Measurements from ENCODE around the gene CCDC82.
A peak's percentile ranks its signal among the peaks of the same experiment; 100 is the strongest.
"Not testable (repeated sequence)": the region's sequence is repeated elsewhere in the genome, so short reads cannot be mapped to it uniquely, and the experiment has no call there.

CCDC82 gene
- total RNA-seq: 17.5 to 67.2 (median 37.8) reads per million in 17 experiments

GRCh38 chr11:96389720-96390487, at the start of gene CCDC82, which contains the start of gene JRKL:
Gene CCDC82, minus strand, starts transcription at chr11:96389912. Its CDS starts 5,165 bp downstream, at chr11:96384747.
Gene JRKL, plus strand, starts transcription at chr11:96390013. Its CDS starts 637 bp downstream, at chr11:96390650.
- DNase-seq: peak; percentile 95 to 97 (median 96)

- DNase-seq: not testable (repeated sequence)
Observed at GRCh38 chr11:96432654-96433053, 42.9 kb upstream of the CCDC82 start.

- DNase-seq: no peak
Observed at GRCh38 chr11:96430668-96431067, 41.0 kb upstream of the CCDC82 start.

- no peak for DNase-seq
Observed at GRCh38 chr11:96424693-96425092, 35.0 kb upstream of the CCDC82 start.

- DNase-seq: no peak
Observed at GRCh38 chr11:96413408-96413807, 23.7 kb upstream of the CCDC82 start.

- no peak for DNase-seq
Observed at GRCh38 chr11:96412761-96413381, 23.2 kb upstream of the CCDC82 start.

GRCh38 chr11:96411412-96411811, 21.7 kb upstream of the CCDC82 start:
- DNase-seq: not testable (repeated sequence)

- DNase-seq: no peak
Observed at GRCh38 chr11:96400697-96401096, 11.0 kb upstream of the CCDC82 start.

- DNase-seq: no peak
Observed at GRCh38 chr11:96397863-96398262, 8.2 kb upstream of the CCDC82 start.

GRCh38 chr11:96396637-96397036, 6.9 kb upstream of the CCDC82 start:
- no peak for DNase-seq

- no peak for DNase-seq
Observed at GRCh38 chr11:96394773-96395172, 5.1 kb upstream of the CCDC82 start.

GRCh38 chr11:96393753-96394348, 4.1 kb upstream of the CCDC82 start:
- peak; percentile 13 to 70 (median 47) for DNase-seq

GRCh38 chr11:96391698-96392307, 2.1 kb upstream of the CCDC82 start:
- no peak for DNase-seq

- peak in 2 of 4 experiments; percentile 40 to 53 for DNase-seq
Observed at GRCh38 chr11:96390488-96390792, 728 bp upstream of the CCDC82 start.

- peak; percentile 9 to 56 (median 46) for DNase-seq
Observed at GRCh38 chr11:96388891-96389719, 607 bp downstream of the CCDC82 start.

GRCh38 chr11:96385187-96385586, 4.5 kb downstream of the CCDC82 start:
- DNase-seq: no peak

- no peak for DNase-seq
Observed at GRCh38 chr11:96384156-96384555, 5.6 kb downstream of the CCDC82 start.

- no peak for DNase-seq
Observed at GRCh38 chr11:96376796-96377195, 12.9 kb downstream of the CCDC82 start.

GRCh38 chr11:96373826-96374225, 15.9 kb downstream of the CCDC82 start:
- peak; percentile 4 to 37 (median 21) for DNase-seq

GRCh38 chr11:96367342-96367741, 22.4 kb downstream of the CCDC82 start:
- DNase-seq: peak in 2 of 4 experiments; percentile 36 to 38

- no peak for DNase-seq
Observed at GRCh38 chr11:96366024-96366423, 23.7 kb downstream of the CCDC82 start.

GRCh38 chr11:96365493-96365892, 24.2 kb downstream of the CCDC82 start:
- DNase-seq: no peak
